T47D (cell line): ENCODE data around the gene TMEM263.

ENCODE experiments used
- DNase-seq, 2 experiments: peaks; one replicate each; pipeline versions ENCODE4 v3.0.0 to v3.0.0-alpha.2; 2011 to 2012; ENCODE audit warnings: low read depth in 1 of 2, low spot score in 1 of 2
- JUND ChIP-seq: IDR thresholded peaks from 2 replicates; pipeline ENCODE4 v1.6.1; 2012; ENCODE audit warnings: low read depth
- in situ Hi-C: cut with HindIII; loops from 2 replicates; pipeline ENCODE4 v1.10.0; 2016; ENCODE audit warnings: low sequenced_read_pairs, low pct_unique_long_range_greater_than_20kb

The TMEM263 gene

DNA sequence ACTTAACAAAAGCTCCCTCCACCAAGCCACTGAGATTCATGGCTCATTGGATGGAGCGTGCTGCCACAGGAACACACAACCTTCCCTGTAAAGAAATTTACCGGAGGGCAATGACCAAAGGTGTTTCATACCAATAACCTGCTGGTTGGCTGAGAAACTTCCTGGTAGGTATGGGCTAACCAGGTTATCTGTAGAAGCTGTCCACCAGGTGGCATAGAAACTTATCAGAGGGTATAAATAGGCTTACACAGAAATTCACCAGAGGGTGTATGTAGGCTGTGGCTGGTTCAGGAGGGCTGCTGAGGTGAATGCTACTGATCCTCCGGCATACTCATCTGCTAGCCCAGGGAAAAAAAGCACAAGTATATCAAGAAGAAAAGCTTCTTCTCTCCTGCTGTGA lies 58.3 kb downstream of the TMEM263 start:
- in situ Hi-C loops = no loop called here
- DNase-seq = peak in 1 of 2 experiments; percentile 92
- no peak for TF ChIP-seq JUND

DNA sequence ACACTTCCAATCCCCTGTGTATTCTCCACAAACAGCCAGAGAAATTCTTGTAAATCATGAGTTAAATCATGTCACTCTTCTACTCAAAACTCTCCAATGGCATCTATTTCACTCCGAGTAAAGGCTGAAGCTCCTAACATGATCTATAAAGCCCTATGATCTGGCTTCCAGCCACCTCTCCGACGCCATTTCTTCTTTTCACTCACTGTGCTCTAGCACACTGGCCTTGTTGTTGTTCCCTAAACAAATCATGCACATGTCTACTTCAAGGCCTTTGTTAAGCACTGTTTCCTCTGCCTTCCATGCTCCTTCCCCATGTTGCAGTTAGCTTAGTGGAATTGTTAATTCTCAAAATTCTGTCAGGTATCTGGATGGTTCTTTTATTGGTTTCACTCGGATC lies 61.3 kb downstream of the TMEM263 start:
- DNase-seq = no peak
- in situ Hi-C loops = no loop called here
- no peak for TF ChIP-seq JUND

- in situ Hi-C loops = no loop called here
- TF ChIP-seq JUND = no peak
- DNase-seq = no peak
Observed at GRCh38 chr12:107019546-107019945, 63.8 kb downstream of the TMEM263 start.
